ENCODE results near the gene WASF3. TPM values are rescaled to one million over a fixed set of nuclear protein-coding genes. Genes with fewer than 3 reads are reported as not detected.

WASF3 gene
- total and polyA plus RNA-seq, 2 of the 13 experiments (the other 11 are each of a cell fraction or from before 2014, with no cell fraction given), result 10.4 to 17.2 TPM

GRCh38 chr13:26679411-26680122, 122.1 kb downstream of the WASF3 start:
- TF ChIP-seq ZNF674 (CRISPR knock-in tag; IDR thresholded peaks at IDR 0.05; ENCODE audit: low read depth) (no peak), ZKSCAN1 (IDR thresholded peaks at IDR 0.05; ENCODE audit: low read length) (no peak), ZNF431 (CRISPR knock-in tag; IDR thresholded peaks at IDR 0.05; ENCODE audit: borderline replicate concordance, low read depth) (no peak), SMAD9 (CRISPR knock-in tag; IDR thresholded peaks at IDR 0.05) (no peak), ETV6 (CRISPR knock-in tag; conservative IDR thresholded peaks at IDR 0.05) (no peak), HIC2 (CRISPR knock-in tag; IDR thresholded peaks at IDR 0.05; ENCODE audit: low read depth) (no peak), CREBL2 (CRISPR knock-in tag; IDR thresholded peaks at IDR 0.05; ENCODE audit: borderline replicate concordance) (no peak), LCORL (IDR thresholded peaks at IDR 0.05) (no peak), LCORL (CRISPR knock-in tag; IDR thresholded peaks at IDR 0.05) (no peak), BHLHE40 (IDR thresholded peaks at IDR 0.05; ENCODE audit: low read length) (no peak), SIN3A (IDR thresholded peaks at IDR 0.05; ENCODE audit: borderline replicate concordance, low read depth, low read length) (no peak), ISX (CRISPR knock-in tag; conservative IDR thresholded peaks at IDR 0.05) (no peak)
- TF ChIP-seq, protein P1, sequence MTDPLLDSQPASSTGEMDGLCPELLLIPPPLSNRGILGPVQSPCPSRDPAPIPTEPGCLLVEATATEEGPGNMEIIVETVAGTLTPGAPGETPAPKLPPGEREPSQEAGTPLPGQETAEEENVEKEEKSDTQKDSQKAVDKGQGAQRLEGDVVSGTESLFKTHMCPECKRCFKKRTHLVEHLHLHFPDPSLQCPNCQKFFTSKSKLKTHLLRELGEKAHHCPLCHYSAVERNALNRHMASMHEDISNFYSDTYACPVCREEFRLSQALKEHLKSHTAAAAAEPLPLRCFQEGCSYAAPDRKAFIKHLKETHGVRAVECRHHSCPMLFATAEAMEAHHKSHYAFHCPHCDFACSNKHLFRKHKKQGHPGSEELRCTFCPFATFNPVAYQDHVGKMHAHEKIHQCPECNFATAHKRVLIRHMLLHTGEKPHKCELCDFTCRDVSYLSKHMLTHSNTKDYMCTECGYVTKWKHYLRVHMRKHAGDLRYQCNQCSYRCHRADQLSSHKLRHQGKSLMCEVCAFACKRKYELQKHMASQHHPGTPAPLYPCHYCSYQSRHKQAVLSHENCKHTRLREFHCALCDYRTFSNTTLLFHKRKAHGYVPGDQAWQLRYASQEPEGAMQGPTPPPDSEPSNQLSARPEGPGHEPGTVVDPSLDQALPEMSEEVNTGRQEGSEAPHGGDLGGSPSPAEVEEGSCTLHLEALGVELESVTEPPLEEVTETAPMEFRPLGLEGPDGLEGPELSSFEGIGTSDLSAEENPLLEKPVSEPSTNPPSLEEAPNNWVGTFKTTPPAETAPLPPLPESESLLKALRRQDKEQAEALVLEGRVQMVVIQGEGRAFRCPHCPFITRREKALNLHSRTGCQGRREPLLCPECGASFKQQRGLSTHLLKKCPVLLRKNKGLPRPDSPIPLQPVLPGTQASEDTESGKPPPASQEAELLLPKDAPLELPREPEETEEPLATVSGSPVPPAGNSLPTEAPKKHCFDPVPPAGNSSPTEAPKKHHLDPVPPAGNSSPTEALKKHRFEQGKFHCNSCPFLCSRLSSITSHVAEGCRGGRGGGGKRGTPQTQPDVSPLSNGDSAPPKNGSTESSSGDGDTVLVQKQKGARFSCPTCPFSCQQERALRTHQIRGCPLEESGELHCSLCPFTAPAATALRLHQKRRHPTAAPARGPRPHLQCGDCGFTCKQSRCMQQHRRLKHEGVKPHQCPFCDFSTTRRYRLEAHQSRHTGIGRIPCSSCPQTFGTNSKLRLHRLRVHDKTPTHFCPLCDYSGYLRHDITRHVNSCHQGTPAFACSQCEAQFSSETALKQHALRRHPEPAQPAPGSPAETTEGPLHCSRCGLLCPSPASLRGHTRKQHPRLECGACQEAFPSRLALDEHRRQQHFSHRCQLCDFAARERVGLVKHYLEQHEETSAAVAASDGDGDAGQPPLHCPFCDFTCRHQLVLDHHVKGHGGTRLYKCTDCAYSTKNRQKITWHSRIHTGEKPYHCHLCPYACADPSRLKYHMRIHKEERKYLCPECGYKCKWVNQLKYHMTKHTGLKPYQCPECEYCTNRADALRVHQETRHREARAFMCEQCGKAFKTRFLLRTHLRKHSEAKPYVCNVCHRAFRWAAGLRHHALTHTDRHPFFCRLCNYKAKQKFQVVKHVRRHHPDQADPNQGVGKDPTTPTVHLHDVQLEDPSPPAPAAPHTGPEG (CRISPR knock-in tag; IDR thresholded peaks at IDR 0.05), result no peak
- Histone ChIP-seq H3K4me2 (ENCODE audit: low read depth, low read length) (no peak overlapping the region), H3K36me3 (replicated peaks in 1 of 2; ENCODE audit: control insufficient read depth in 1 of 2, insufficient read depth in 2 of 2, low read length in 2 of 2) (peaks cover 4 to 18% of the 10 kb centered on the region in 2 experiments; a peak in 4 of 5 replicates), H4K20me1 (ENCODE audit: insufficient read depth, low read length) (no peaks in the 10 kb centered on the region), H3K9ac (ENCODE audit: insufficient read depth, low read depth, low read length) (no peak overlapping the region), H3K4me3 (replicated peaks in 1 of 3; ENCODE audit: insufficient read depth in 1 of 3, low read depth in 2 of 3, low read length in 3 of 3) (no peak overlapping the region), H3K9me3 (ENCODE audit: low read length) (no peaks in the 10 kb centered on the region), H3K79me2 (ENCODE audit: insufficient read depth, low read length) (no peaks in the 10 kb centered on the region), H3K27ac (ENCODE audit: extremely low read length, insufficient read depth, low read length) (no peak overlapping the region), H3K4me1 (ENCODE audit: insufficient read depth, low read length) (no peaks in the 10 kb centered on the region), H3K27me3 (ENCODE audit: control insufficient read depth in 1 of 2, insufficient read depth in 2 of 2, low read length in 2 of 2) (peaks cover 0 to 6% of the 10 kb centered on the region in 2 experiments; a peak in 2 of 5 replicates), H2AFZ (ENCODE audit: low read length) (no peak overlapping the region)
- FAIRE-seq (no peak), DNase-seq (ENCODE audit: low spot score) (no peak), ATAC-seq (no peak)
- intact Hi-C loops (cut with micrococcal nuclease; ENCODE audit: unreplicated experiment), result no loop called here
- 64% methylated on average over 5 of the region's 5 CpGs for WGBS (ENCODE audit: low lambda C conversion rate)
- ChIA-PET CTCF (ENCODE audit: low intra/inter-chr PET ratio, low total read pairs) (no interaction called here), POLR2A (no interaction called here)
- no TSS peak for BruUV-seq (replicated peaks)
- in situ Hi-C loops (cut with HindIII; ENCODE audit: extremely low pct_ligation_motif_present, low pct_unique_long_range_greater_than_20kb), result no loop called here

All from HepG2 (cell line).